Heart left ventricle (tissue), 13 donors: ENCODE results near the gene UBASH3A.

Source experiments
- CTCF ChIP-seq, 12 donors: fragments of 200-600 bp; sonication (generic) in 4 of 12; IDR thresholded peaks; one replicate each; pipeline versions ENCODE4 v1.5.0 to v1.8.0; 2018 to 2022; ENCODE audit warnings: antibody characterized with exemption in 12 of 12, mild to moderate bottlenecking in 5 of 12
- POLR2A ChIP-seq, 2 donors: fragments of 450-650 bp; IDR thresholded peaks; one replicate each; pipeline ENCODE4 v1.6.1; 2017; ENCODE audit warnings: antibody characterized with exemption in 2 of 2, mild to moderate bottlenecking in 2 of 2, moderate library complexity in 2 of 2
- donor health status: ischemic (EF 13 %, LVEDD 7.1; RV severe dilation, severe dysfunction).
- donor health status: DM: no; HTN: yes; CAD: no.
- donor health status: DM: no; HTN: no; CAD: no.
- donor health status: ischemic (EF 25% LVEDD 6.9; RV normal size, moderate dysfunction).
- donor health status: ischemic (EF 25% LVEDD 5.7; RV mildly dilated, moderate dysfunction).
- donor health status: ischemic (EF 35%, LVEDD 5.7; RV mildly dilated, moderate dysfunction).
- donor health status: nonischemic (EF 11% LVEDD 7.7; RV severe dilation, severe dysfunction).
- donor health status: DM: yes; HTN: yes; CAD: no.
- donor health status: PGD.
- donor health status: ischemic (EF 29% LVEDD 5.4; RV normal size, mild dysfunction).
- donor health status: nonischemic (EF 23%, LVEDD 6.1; RV moderate dilation, normal function).

- no peak for TF ChIP-seq CTCF (IDR thresholded peaks at IDR 0.05)
- TF ChIP-seq POLR2A (IDR thresholded peaks at IDR 0.05): no peak
Observed at GRCh38 chr21:42441963-42442362, 38.3 kb downstream of the UBASH3A start.
